ENCODE results near the gene PROSER3. TPM values are rescaled to one million over a fixed set of nuclear protein-coding genes. Genes with fewer than 3 reads are reported as not detected.

Gene PROSER3
- total and polyA plus RNA-seq, 9 of the 15 experiments (the other 6 are each of a cell fraction or from before 2014, with no cell fraction given), result 1.0 to 39.5 (median 5.1) TPM

DNA sequence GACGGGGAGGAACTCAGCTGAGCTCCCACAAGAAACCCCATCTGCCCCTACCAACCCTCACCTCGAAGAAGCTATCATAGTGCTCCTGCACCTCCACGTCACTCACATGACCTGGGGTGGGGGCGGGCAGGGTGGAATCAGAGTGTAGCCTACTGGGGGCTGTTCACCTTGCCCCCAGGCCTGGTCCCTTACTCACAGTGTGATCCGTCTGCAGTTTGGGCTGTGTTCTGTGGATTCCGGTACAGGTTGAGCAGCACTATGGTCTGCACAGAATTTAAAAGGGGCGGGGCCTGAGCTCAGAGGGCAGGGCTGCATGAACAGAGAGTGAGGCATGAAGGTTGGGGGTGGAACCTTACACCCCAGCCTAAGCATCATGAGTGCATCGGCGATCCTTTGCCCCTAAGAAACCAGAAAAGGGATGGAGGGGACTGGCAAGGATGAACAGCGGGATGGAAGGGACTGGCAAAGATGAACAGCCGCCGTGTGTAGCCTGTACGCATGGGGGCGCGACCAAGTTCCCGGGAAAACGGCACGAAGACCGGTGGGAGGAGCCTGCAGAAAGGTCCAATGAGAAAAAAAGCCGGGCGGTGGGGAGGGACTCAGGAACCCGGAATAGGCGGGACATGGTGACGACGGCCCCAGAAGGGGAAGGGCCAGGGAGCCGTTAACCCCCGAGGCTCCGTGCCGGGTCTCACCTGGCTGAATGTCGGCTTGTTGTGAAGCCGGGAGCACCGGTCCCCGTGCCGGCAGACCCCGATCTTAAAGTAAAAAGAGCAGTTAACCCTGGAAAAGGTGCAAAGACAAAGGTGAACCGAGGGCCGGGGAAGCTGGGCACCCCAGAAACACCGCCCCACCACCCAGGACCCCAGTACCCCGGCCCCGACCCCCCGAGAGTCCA, 13.3 kb upstream of the PROSER3 start (continued):
- TF ChIP-seq ZNF436 (CRISPR knock-in tag; IDR thresholded peaks at IDR 0.05), result no peak
- peak; percentile 73 for TF ChIP-seq SP1 (CRISPR knock-in tag; IDR thresholded peaks at IDR 0.05)
- no peak for TF ChIP-seq MITF (IDR thresholded peaks at IDR 0.05)
- peak; percentile 76; the same call in 1 of the 2 replicates for TF ChIP-seq TOE1 (IDR thresholded peaks at IDR 0.05; ENCODE audit: borderline replicate concordance)
- TF ChIP-seq TOE1 (CRISPR knock-in tag; IDR thresholded peaks at IDR 0.05; ENCODE audit: borderline replicate concordance, low read depth), result no peak
- TF ChIP-seq, protein P1, sequence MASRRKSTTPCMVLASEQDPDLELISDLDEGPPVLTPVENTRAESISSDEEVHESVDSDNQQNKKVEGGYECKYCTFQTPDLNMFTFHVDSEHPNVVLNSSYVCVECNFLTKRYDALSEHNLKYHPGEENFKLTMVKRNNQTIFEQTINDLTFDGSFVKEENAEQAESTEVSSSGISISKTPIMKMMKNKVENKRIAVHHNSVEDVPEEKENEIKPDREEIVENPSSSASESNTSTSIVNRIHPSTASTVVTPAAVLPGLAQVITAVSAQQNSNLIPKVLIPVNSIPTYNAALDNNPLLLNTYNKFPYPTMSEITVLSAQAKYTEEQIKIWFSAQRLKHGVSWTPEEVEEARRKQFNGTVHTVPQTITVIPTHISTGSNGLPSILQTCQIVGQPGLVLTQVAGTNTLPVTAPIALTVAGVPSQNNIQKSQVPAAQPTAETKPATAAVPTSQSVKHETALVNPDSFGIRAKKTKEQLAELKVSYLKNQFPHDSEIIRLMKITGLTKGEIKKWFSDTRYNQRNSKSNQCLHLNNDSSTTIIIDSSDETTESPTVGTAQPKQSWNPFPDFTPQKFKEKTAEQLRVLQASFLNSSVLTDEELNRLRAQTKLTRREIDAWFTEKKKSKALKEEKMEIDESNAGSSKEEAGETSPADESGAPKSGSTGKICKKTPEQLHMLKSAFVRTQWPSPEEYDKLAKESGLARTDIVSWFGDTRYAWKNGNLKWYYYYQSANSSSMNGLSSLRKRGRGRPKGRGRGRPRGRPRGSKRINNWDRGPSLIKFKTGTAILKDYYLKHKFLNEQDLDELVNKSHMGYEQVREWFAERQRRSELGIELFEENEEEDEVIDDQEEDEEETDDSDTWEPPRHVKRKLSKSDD (conservative IDR thresholded peaks at IDR 0.05; ENCODE audit: low read length), result no peak
- no peak for TF ChIP-seq ZNF407 (IDR thresholded peaks at IDR 0.05; ENCODE audit: low read depth)
- TF ChIP-seq ZNF75A (CRISPR knock-in tag; IDR thresholded peaks at IDR 0.05), result no peak
- TF ChIP-seq ZNF280A (IDR thresholded peaks at IDR 0.05; ENCODE audit: low read depth, partially characterized antibody), result no peak
- TF ChIP-seq GTF2B (IDR thresholded peaks at IDR 0.05; ENCODE audit: extremely low read depth, insufficient read length), result no peak
- TF ChIP-seq ZNF12 (CRISPR knock-in tag; IDR thresholded peaks at IDR 0.05), result 0 out of 2 replicates have a peak, but pooled peaks have one; percentile 40

All from K562 (cell line).